SK-N-SH treated with all-trans-retinoic acid at 6 μM for 48 hours (cell line): ENCODE results near the gene CIT.

ENCODE experiments used
- CSDC2 ChIP-seq: fragments of 250-450 bp; sonication (Bioruptor Pico); IDR thresholded peaks from 2 replicates; pipeline ENCODE4 v1.5.0; 2020; ENCODE audit warnings: mild to moderate bottlenecking, moderate library complexity
- ESRRG ChIP-seq: fragments of 250-450 bp; sonication (Bioruptor Pico); IDR thresholded peaks from 2 replicates; pipeline ENCODE4 v1.6.1; 2021; ENCODE audit warnings: mild to moderate bottlenecking
- ISL1 ChIP-seq: fragments of 250-450 bp; sonication (Bioruptor Pico); IDR thresholded peaks from 2 replicates; pipeline ENCODE4 v2.1.2; 2022; ENCODE audit warnings: mild to moderate bottlenecking, moderate library complexity
- OSR1 ChIP-seq: fragments of 250-450 bp; sonication (Bioruptor Pico); IDR thresholded peaks from 2 replicates; pipeline ENCODE4 v1.8.0; 2022; ENCODE audit warnings: moderate library complexity, mild to moderate bottlenecking, inconsistent platforms
- PATZ1 ChIP-seq: fragments of 250-450 bp; sonication (Bioruptor Pico); IDR thresholded peaks from 2 replicates; pipeline ENCODE4 v1.8.0; 2020; ENCODE audit warnings: mild to moderate bottlenecking, moderate library complexity, borderline replicate concordance
- RARB ChIP-seq: fragments of 250-450 bp; sonication (Bioruptor Pico); IDR thresholded peaks from 2 replicates; pipeline ENCODE4 v1.8.0; 2021; ENCODE audit warnings: mild to moderate bottlenecking, moderate library complexity
- SNAI2 ChIP-seq: fragments of 250-450 bp; sonication (Bioruptor Pico); IDR thresholded peaks from 2 replicates; pipeline ENCODE4 v1.5.0; 2020; ENCODE audit warnings: mild to moderate bottlenecking, moderate library complexity
- TOX ChIP-seq: fragments of 250-450 bp; sonication (Bioruptor Pico); IDR thresholded peaks from 2 replicates; pipeline ENCODE4 v1.8.0; 2021; ENCODE audit warnings: mild to moderate bottlenecking, moderate library complexity, borderline replicate concordance
- ZFP3 ChIP-seq: fragments of 250-450 bp; sonication (Bioruptor Pico); IDR thresholded peaks from 2 replicates; pipeline ENCODE4 v1.5.0; 2020; ENCODE audit warnings: mild to moderate bottlenecking, moderate library complexity
- ZFP30 ChIP-seq: fragments of 450-650 bp; formaldehyde crosslinking; IDR thresholded peaks from 2 replicates; pipeline ENCODE4 v1.5.0; 2022; ENCODE audit warnings: mild to moderate bottlenecking, moderate library complexity
- TF ChIP-seq, protein P1 (sequence below): fragments of 250-450 bp; sonication (Bioruptor Pico); IDR thresholded peaks from 2 replicates; pipeline ENCODE4 v1.5.0; 2020; ENCODE audit warnings: mild to moderate bottlenecking, moderate library complexity
- TF ChIP-seq, protein P2 (sequence below): fragments of 250-450 bp; sonication (Bioruptor Pico); IDR thresholded peaks from 2 replicates; pipeline ENCODE4 v1.5.1; 2021; ENCODE audit warnings: mild to moderate bottlenecking, moderate library complexity

DNA sequence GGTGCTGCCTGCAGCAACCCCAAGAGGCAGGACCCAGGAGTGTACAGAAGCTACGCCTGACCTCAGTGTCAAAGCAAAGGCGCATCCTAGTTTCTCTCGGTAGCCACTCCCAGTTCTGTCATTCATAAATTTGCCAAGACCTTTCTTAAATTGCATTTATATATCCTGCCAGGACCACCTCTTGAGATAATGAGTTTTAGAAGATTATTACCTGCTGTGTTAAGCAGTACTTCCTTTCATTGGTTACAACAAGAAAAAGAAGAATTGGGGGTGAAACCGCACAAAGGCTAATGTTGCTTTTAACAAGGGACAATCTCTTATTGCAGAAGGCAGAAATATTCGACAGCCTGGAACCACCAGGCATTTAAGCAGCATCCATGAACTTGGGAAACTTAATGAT lies 57.8 kb downstream of the CIT start:
- no peak for TF ChIP-seq ISL1 (CRISPR knock-in tag)
- no peak for TF ChIP-seq CSDC2 (CRISPR knock-in tag)
- TF ChIP-seq ESRRG (CRISPR knock-in tag), result no peak
- TF ChIP-seq TOX (CRISPR knock-in tag), result no peak
- TF ChIP-seq ZFP30 (CRISPR knock-in tag), result no peak
- no peak for TF ChIP-seq SNAI2 (CRISPR knock-in tag)
- TF ChIP-seq, protein P1, sequence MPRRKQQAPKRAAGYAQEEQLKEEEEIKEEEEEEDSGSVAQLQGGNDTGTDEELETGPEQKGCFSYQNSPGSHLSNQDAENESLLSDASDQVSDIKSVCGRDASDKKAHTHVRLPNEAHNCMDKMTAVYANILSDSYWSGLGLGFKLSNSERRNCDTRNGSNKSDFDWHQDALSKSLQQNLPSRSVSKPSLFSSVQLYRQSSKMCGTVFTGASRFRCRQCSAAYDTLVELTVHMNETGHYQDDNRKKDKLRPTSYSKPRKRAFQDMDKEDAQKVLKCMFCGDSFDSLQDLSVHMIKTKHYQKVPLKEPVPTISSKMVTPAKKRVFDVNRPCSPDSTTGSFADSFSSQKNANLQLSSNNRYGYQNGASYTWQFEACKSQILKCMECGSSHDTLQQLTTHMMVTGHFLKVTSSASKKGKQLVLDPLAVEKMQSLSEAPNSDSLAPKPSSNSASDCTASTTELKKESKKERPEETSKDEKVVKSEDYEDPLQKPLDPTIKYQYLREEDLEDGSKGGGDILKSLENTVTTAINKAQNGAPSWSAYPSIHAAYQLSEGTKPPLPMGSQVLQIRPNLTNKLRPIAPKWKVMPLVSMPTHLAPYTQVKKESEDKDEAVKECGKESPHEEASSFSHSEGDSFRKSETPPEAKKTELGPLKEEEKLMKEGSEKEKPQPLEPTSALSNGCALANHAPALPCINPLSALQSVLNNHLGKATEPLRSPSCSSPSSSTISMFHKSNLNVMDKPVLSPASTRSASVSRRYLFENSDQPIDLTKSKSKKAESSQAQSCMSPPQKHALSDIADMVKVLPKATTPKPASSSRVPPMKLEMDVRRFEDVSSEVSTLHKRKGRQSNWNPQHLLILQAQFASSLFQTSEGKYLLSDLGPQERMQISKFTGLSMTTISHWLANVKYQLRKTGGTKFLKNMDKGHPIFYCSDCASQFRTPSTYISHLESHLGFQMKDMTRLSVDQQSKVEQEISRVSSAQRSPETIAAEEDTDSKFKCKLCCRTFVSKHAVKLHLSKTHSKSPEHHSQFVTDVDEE (CRISPR knock-in tag), result no peak
- TF ChIP-seq RARB, result no peak
- TF ChIP-seq OSR1, result no peak
- TF ChIP-seq ZFP3 (CRISPR knock-in tag), result no peak
- TF ChIP-seq, protein P2, sequence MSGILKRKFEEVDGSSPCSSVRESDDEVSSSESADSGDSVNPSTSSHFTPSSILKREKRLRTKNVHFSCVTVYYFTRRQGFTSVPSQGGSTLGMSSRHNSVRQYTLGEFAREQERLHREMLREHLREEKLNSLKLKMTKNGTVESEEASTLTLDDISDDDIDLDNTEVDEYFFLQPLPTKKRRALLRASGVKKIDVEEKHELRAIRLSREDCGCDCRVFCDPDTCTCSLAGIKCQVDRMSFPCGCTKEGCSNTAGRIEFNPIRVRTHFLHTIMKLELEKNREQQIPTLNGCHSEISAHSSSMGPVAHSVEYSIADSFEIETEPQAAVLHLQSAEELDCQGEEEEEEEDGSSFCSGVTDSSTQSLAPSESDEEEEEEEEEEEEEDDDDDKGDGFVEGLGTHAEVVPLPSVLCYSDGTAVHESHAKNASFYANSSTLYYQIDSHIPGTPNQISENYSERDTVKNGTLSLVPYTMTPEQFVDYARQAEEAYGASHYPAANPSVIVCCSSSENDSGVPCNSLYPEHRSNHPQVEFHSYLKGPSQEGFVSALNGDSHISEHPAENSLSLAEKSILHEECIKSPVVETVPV, result no peak
- no peak for TF ChIP-seq PATZ1 (CRISPR knock-in tag)
